ENCODE measurements around the gene PPIC.
"Not testable (repeated sequence)": the region's sequence is repeated elsewhere in the genome, so short reads cannot be mapped to it uniquely, and the experiment has no call there.

DNA sequence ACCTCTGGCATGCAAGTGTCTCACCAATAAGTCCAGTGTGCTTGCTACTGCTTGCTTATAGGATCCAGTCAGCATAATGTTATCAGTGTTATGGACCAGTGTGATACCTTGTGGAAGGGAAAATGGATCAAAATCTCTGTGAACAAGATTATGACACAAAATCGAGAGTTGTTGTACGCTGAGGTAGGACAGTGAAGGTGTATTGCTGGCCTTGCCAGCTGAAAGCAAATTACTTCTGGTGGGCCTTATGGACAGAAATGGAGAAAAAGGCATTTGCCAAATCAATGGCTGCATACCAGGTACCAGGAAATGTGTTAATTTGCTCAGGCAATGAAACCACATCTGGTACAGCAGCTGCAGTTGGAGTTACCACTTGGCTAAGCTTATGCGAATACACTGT lies 62.3 kb downstream of the PPIC start:
- not testable (repeated sequence) for TF ChIP-seq POLR2AphosphoS5 (IDR thresholded peaks at IDR 0.05; ENCODE audit: low read depth, low read length); CTCF (IDR thresholded peaks at IDR 0.05); SIN3A (IDR thresholded peaks at IDR 0.05; ENCODE audit: borderline replicate concordance, insufficient read depth, low read depth, low read length); TCF7L2 (IDR thresholded peaks at IDR 0.05; ENCODE audit: low read depth, low read length); REST (IDR thresholded peaks at IDR 0.05; ENCODE audit: insufficient read depth in 1 of 2, low read depth in 2 of 2, low read length in 1 of 2)

All from Panc1 (cell line).